Measurements from ENCODE around the gene MXRA8.

The MXRA8 gene

DNA sequence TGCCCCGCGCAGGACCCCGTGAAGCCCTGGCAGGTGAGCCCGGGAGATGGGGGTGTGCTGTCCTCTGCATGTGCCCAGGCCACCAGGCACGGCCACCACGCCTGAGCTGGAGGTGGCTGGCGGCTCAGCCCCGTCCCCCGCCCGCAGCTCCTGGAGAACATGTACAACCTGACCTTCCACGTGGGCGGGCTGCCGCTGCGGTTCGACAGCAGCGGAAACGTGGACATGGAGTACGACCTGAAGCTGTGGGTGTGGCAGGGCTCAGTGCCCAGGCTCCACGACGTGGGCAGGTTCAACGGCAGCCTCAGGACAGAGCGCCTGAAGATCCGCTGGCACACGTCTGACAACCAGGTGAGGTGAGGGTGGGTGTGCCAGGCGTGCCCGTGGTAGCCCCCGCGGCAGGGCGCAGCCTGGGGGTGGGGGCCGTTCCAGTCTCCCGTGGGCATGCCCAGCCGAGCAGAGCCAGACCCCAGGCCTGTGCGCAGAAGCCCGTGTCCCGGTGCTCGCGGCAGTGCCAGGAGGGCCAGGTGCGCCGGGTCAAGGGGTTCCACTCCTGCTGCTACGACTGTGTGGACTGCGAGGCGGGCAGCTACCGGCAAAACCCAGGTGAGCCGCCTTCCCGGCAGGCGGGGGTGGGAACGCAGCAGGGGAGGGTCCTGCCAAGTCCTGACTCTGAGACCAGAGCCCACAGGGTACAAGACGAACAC is 25.4 kb downstream of the MXRA8 start:
- no peak overlapping the region for H3K4ac ChIP-seq (ENCODE audit: low read depth, low read length)
- no peak overlapping the region for H2BK120ac ChIP-seq (ENCODE audit: low read depth, low read length)
- no peaks in the 10 kb centered on the region for H3K36me3 ChIP-seq (ENCODE audit: control insufficient read depth, insufficient read depth, low read length)
- WGBS (ENCODE audit: extremely low coverage, insufficient coverage, low lambda C conversion rate) = no CpG with 5 or more reads among the region's 48 CpGs
- no peak overlapping the region for H2BK5ac ChIP-seq (ENCODE audit: low read length)
- H3K4me3 ChIP-seq (ENCODE audit: low read length) = no peak overlapping the region
- no peaks in the 10 kb centered on the region for H3K4me1 ChIP-seq (ENCODE audit: control insufficient read depth, low read depth, low read length)
- H3K79me2 ChIP-seq (ENCODE audit: control insufficient read depth, insufficient read depth, low read length) = no peaks in the 10 kb centered on the region
- no peaks in the 10 kb centered on the region for H3K79me1 ChIP-seq (ENCODE audit: low read length)
- no peak overlapping the region for H4K5ac ChIP-seq (ENCODE audit: low read length)
- no peak overlapping the region for H2BK15ac ChIP-seq (replicated peaks; ENCODE audit: low read depth)
- H4K8ac ChIP-seq (ENCODE audit: low read depth, low read length) = no peak overlapping the region
- no peak overlapping the region for H3K23ac ChIP-seq (ENCODE audit: low read length)
- no peak overlapping the region for H3K9ac ChIP-seq (ENCODE audit: low read length)
- H2AK5ac ChIP-seq (ENCODE audit: low read length) = no peak overlapping the region
- H3K27ac ChIP-seq (ENCODE audit: low read depth, low read length) = no peak overlapping the region
- DNase-seq = no peak
- no peak overlapping the region for H3K18ac ChIP-seq (ENCODE audit: low read length)
- no peak overlapping the region for H3K56ac ChIP-seq (ENCODE audit: low read length)
- H3K27me3 ChIP-seq (ENCODE audit: insufficient read depth, low read length, poor library complexity) = no peaks in the 10 kb centered on the region
- no peak overlapping the region for H3K4me2 ChIP-seq (ENCODE audit: low read length)

DNA sequence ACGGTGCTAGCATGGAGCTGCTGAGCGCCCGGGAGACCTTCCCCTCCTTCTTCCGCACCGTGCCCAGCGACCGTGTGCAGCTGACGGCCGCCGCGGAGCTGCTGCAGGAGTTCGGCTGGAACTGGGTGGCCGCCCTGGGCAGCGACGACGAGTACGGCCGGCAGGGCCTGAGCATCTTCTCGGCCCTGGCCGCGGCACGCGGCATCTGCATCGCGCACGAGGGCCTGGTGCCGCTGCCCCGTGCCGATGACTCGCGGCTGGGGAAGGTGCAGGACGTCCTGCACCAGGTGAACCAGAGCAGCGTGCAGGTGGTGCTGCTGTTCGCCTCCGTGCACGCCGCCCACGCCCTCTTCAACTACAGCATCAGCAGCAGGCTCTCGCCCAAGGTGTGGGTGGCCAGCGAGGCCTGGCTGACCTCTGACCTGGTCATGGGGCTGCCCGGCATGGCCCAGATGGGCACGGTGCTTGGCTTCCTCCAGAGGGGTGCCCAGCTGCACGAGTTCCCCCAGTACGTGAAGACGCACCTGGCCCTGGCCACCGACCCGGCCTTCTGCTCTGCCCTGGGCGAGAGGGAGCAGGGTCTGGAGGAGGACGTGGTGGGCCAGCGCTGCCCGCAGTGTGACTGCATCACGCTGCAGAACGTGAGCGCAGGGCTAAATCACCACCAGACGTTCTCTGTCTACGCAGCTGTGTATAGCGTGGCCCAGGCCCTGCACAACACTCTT is 26.2 kb downstream of the MXRA8 start:
- no peak overlapping the region for H3K27ac ChIP-seq (ENCODE audit: low read depth, low read length)
- H4K8ac ChIP-seq (ENCODE audit: low read depth, low read length) = no peak overlapping the region
- no peak overlapping the region for H3K18ac ChIP-seq (ENCODE audit: low read length)
- H3K4ac ChIP-seq (ENCODE audit: low read depth, low read length) = no peak overlapping the region
- no peaks in the 10 kb centered on the region for H3K36me3 ChIP-seq (ENCODE audit: control insufficient read depth, insufficient read depth, low read length)
- H3K56ac ChIP-seq (ENCODE audit: low read length) = no peak overlapping the region
- no peak overlapping the region for H2AK5ac ChIP-seq (ENCODE audit: low read length)
- no peak overlapping the region for H4K5ac ChIP-seq (ENCODE audit: low read length)
- no peak overlapping the region for H3K4me2 ChIP-seq (ENCODE audit: low read length)
- H3K9ac ChIP-seq (ENCODE audit: low read length) = no peak overlapping the region
- no peak overlapping the region for H3K23ac ChIP-seq (ENCODE audit: low read length)
- no peak for DNase-seq
- H2BK15ac ChIP-seq (replicated peaks; ENCODE audit: low read depth) = no peak overlapping the region
- H3K4me1 ChIP-seq (ENCODE audit: control insufficient read depth, low read depth, low read length) = no peaks in the 10 kb centered on the region
- no peaks in the 10 kb centered on the region for H3K79me2 ChIP-seq (ENCODE audit: control insufficient read depth, insufficient read depth, low read length)
- H2BK120ac ChIP-seq (ENCODE audit: low read depth, low read length) = no peak overlapping the region
- no peak overlapping the region for H3K4me3 ChIP-seq (ENCODE audit: low read length)
- no CpG with 5 or more reads among the region's 57 CpGs for WGBS (ENCODE audit: extremely low coverage, insufficient coverage, low lambda C conversion rate)
- no peak overlapping the region for H2BK5ac ChIP-seq (ENCODE audit: low read length)
- no peaks in the 10 kb centered on the region for H3K27me3 ChIP-seq (ENCODE audit: insufficient read depth, low read length, poor library complexity)
- H3K79me1 ChIP-seq (ENCODE audit: low read length) = no peaks in the 10 kb centered on the region

DNA sequence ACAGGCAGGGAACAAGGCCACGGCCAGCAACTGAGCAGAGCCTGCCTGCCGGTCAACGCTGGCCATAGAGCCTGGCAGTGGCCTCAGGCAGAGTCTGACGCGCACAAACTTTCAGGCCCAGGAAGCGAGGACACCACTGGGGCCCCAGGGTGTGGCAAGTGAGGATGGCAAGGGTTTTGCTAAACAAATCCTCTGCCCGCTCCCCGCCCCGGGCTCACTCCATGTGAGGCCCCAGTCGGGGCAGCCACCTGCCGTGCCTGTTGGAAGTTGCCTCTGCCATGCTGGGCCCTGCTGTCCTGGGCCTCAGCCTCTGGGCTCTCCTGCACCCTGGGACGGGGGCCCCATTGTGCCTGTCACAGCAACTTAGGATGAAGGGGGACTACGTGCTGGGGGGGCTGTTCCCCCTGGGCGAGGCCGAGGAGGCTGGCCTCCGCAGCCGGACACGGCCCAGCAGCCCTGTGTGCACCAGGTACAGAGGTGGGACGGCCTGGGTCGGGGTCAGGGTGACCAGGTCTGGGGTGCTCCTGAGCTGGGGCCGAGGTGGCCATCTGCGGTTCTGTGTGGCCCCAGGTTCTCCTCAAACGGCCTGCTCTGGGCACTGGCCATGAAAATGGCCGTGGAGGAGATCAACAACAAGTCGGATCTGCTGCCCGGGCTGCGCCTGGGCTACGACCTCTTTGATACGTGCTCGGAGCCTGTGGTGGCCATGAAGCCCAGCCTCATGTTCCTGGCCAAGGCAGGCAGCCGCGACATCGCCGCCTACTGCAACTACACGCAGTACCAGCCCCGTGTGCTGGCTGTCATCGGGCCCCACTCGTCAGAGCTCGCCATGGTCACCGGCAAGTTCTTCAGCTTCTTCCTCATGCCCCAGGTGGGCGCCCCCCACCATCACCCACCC is 27.0 kb downstream of the MXRA8 start, which contains the start of gene TAS1R3:
Gene TAS1R3, plus strand, starts transcription at position 213 of the 898 bp plus-strand sequence. Its CDS starts 66 bp downstream, at position 279.
- Histone ChIP-seq H3K23ac (ENCODE audit: low read length) (peak within 1 kb of the TSS; percentile 45), H3K36me3 (ENCODE audit: control insufficient read depth, insufficient read depth, low read length) (no peaks in the 10 kb centered on the region), H3K79me1 (ENCODE audit: low read length) (no peaks in the 10 kb centered on the region), H3K18ac (ENCODE audit: low read length) (no peak within 1 kb of the TSS), H3K4me3 (ENCODE audit: low read length) (no peak within 1 kb of the TSS), H2AK5ac (ENCODE audit: low read length) (no peak within 1 kb of the TSS), H3K4me1 (ENCODE audit: control insufficient read depth, low read depth, low read length) (no peaks in the 10 kb centered on the region), H3K4me2 (ENCODE audit: low read length) (no peak within 1 kb of the TSS), H2BK15ac (replicated peaks; ENCODE audit: low read depth) (no peak within 1 kb of the TSS), H3K9ac (ENCODE audit: low read length) (no peak within 1 kb of the TSS), H3K56ac (ENCODE audit: low read length) (no peak within 1 kb of the TSS), H4K8ac (ENCODE audit: low read depth, low read length) (no peak within 1 kb of the TSS), H4K5ac (ENCODE audit: low read length) (no peak within 1 kb of the TSS), H3K4ac (ENCODE audit: low read depth, low read length) (no peak within 1 kb of the TSS), H3K27me3 (ENCODE audit: insufficient read depth, low read length, poor library complexity) (no peaks in the 10 kb centered on the region), H3K27ac (ENCODE audit: low read depth, low read length) (no peak within 1 kb of the TSS), H2BK120ac (ENCODE audit: low read depth, low read length) (no peak within 1 kb of the TSS), H3K79me2 (ENCODE audit: control insufficient read depth, insufficient read depth, low read length) (no peaks in the 10 kb centered on the region), H2BK5ac (ENCODE audit: low read length) (no peak within 1 kb of the TSS)
- WGBS (ENCODE audit: extremely low coverage, insufficient coverage, low lambda C conversion rate) = no CpG with 5 or more reads among the region's 41 CpGs
- no peak for DNase-seq

DNA sequence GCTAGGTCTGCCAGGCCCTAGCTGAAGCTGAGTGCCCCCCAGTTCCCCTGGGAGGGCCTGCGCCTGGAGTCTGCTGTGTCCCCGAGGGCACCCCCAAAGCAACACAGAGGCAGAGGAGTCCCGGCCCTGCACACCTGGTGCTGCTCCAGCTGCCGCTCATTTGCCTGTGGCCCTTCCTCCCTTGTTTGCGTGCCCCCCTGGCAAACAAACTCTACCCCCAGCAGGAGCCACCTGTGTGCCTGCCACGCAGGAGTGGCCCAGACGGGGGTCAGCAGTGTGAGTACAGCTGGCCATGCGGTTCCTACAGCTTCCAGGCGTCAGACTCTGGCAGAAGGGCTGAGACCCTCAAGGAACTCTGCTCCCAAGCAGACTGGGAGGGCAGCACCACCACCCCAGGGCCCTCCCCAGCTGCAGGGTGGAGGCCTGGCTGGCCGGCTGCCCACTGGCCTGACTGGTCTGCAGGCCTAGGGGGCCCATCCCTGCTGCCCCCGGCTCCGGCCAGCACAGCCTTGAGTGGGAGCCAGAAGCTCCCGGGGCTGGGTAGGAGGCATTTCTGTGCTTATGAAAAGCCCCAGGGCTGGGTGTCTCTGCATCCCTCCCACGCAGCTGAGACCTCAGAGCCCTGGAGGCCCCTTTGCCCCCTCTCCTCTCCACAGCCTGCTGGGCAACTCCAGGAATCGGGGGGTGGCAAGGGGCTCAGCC is 27.8 kb downstream of the MXRA8 start:
- no peak overlapping the region for H3K9ac ChIP-seq (ENCODE audit: low read length)
- no peaks in the 10 kb centered on the region for H3K4me1 ChIP-seq (ENCODE audit: control insufficient read depth, low read depth, low read length)

DNA sequence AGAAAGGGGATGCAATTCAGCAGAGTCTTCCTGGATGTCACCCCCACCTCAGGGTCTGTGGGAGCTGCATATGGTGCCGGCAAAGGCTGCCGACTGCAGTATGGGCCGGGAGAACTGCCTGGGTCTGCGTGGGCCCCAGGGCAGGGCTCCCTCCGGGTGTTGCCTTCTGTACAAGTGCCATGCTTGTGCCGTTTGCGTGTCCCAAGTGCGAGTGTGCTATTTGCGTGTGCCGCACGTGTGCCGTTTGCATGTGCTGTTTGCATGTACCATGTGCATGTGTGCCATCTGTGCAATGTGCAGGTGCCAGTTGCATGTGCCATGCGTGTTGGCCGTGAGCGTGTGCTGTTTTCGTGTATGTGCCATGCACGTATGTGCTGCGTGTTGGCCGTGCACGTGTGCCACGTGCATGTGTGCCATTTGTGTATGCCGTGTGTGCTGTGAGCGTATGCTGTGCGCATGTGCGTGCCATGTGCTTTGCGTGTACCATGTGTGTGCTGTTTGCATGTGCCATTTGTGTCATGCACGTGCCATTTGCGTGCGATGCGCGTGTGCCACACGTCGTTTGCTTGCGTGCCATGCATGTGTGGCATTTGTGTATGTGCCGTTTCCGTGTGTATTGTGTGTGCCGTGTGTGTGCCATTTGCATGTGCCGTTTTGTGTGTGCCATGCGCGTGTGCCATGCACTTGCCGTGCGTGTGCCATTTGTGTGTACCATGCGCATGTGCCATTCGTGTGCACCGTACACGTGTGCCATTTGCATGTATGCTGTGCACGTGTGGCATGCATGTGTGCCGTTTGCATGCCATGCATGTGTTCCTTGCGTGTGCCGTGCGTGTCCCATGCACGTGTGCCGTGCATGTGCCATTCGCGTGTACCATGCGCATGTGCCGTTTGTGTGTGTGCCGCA is 28.8 kb downstream of the MXRA8 start:
- no peaks in the 10 kb centered on the region for H3K36me3 ChIP-seq (ENCODE audit: control insufficient read depth, insufficient read depth, low read length)
- H2AK5ac ChIP-seq (ENCODE audit: low read length) = no peak overlapping the region
- H3K4ac ChIP-seq (ENCODE audit: low read depth, low read length) = no peak overlapping the region
- peaks cover 5% of the 10 kb centered on the region for H3K79me1 ChIP-seq (ENCODE audit: low read length)
- no peak for DNase-seq
- H3K4me1 ChIP-seq (ENCODE audit: control insufficient read depth, low read depth, low read length) = no peaks in the 10 kb centered on the region
- H3K56ac ChIP-seq (ENCODE audit: low read length) = no peak overlapping the region
- no peak overlapping the region for H4K5ac ChIP-seq (ENCODE audit: low read length)
- H3K9ac ChIP-seq (ENCODE audit: low read length) = no peak overlapping the region
- H3K18ac ChIP-seq (ENCODE audit: low read length) = no peak overlapping the region
- no peak overlapping the region for H3K27ac ChIP-seq (ENCODE audit: low read depth, low read length)
- no peak overlapping the region for H3K4me3 ChIP-seq (ENCODE audit: low read length)
- H2BK120ac ChIP-seq (ENCODE audit: low read depth, low read length) = no peak overlapping the region
- H4K8ac ChIP-seq (ENCODE audit: low read depth, low read length) = no peak overlapping the region
- no CpG with 5 or more reads among the region's 58 CpGs for WGBS (ENCODE audit: extremely low coverage, insufficient coverage, low lambda C conversion rate)
- peak overlapping the region; percentile 4 for H3K23ac ChIP-seq (ENCODE audit: low read length)
- H2BK15ac ChIP-seq (replicated peaks; ENCODE audit: low read depth) = no peak overlapping the region
- H3K4me2 ChIP-seq (ENCODE audit: low read length) = no peak overlapping the region
- peaks cover 3% of the 10 kb centered on the region for H3K79me2 ChIP-seq (ENCODE audit: control insufficient read depth, insufficient read depth, low read length)
- H2BK5ac ChIP-seq (ENCODE audit: low read length) = no peak overlapping the region
- no peaks in the 10 kb centered on the region for H3K27me3 ChIP-seq (ENCODE audit: insufficient read depth, low read length, poor library complexity)

More for the DNA sequence above, 27.8 kb downstream of the MXRA8 start:
- Histone ChIP-seq H2BK15ac (replicated peaks; ENCODE audit: low read depth) (no peak overlapping the region), H3K79me1 (ENCODE audit: low read length) (peaks cover 4% of the 10 kb centered on the region), H3K27ac (ENCODE audit: low read depth, low read length) (no peak overlapping the region), H3K4me2 (ENCODE audit: low read length) (no peak overlapping the region), H3K4me3 (ENCODE audit: low read length) (no peak overlapping the region), H2AK5ac (ENCODE audit: low read length) (no peak overlapping the region), H2BK5ac (ENCODE audit: low read length) (no peak overlapping the region), H3K36me3 (ENCODE audit: control insufficient read depth, insufficient read depth, low read length) (no peaks in the 10 kb centered on the region), H3K56ac (ENCODE audit: low read length) (no peak overlapping the region), H3K23ac (ENCODE audit: low read length) (peak overlapping the region; percentile 45), H2BK120ac (ENCODE audit: low read depth, low read length) (no peak overlapping the region), H3K79me2 (ENCODE audit: control insufficient read depth, insufficient read depth, low read length) (peaks cover 2% of the 10 kb centered on the region), H4K5ac (ENCODE audit: low read length) (no peak overlapping the region), H3K18ac (ENCODE audit: low read length) (no peak overlapping the region), H3K27me3 (ENCODE audit: insufficient read depth, low read length, poor library complexity) (no peaks in the 10 kb centered on the region), H4K8ac (ENCODE audit: low read depth, low read length) (no peak overlapping the region), H3K4ac (ENCODE audit: low read depth, low read length) (no peak overlapping the region)
- DNase-seq = no peak
- no CpG with 5 or more reads among the region's 15 CpGs for WGBS (ENCODE audit: extremely low coverage, insufficient coverage, low lambda C conversion rate)

Data from mesendoderm (in vitro differentiated cells).